NCI-H1436 (cell line): ENCODE measurements around the gene CNTN5.

Experiments
- DNase-seq: peaks from one replicate; lab custom pipeline; 2025; lab: John Stamatoyannopoulos, UW

The CNTN5 gene

DNA sequence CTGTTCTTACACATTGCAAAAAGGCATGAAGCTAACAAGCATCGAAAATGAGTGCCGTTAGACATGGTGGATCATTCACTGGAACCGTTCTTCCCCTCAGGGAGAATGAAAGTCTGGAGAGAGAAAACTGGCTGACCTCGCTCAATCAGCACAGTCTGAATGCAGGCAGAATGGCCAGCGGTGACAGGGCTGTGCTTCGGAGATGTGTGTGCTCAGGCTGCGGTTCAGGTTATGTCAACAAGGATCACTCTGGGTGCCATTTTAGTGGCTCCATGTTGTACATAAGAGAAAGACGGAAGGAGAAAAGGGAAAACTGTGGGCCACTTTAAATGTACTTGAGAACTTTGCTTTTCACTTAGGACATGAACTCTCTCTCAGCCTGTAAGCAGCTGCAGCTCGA is 916.6 kb downstream of the CNTN5 start:
- no peak for DNase-seq

DNA sequence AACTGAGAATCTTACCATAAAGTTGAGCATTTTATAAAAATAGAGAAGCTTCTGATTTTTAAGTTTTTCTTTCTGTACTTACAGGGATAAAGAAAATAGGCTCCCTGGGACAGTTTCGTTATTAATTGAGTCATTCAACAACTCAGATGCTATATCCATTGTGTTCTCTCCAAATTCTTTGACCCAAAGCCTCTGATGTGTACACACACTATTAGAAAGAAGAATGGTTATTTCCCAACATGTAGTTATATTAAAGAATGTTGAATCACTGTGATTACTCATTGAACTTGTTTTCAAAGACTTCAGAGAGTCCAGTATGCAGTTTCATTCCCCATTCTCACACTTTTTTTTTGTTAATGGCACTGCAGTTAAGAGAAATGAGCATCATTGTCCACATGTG is 932.1 kb downstream of the CNTN5 start:
- no peak for DNase-seq

DNA sequence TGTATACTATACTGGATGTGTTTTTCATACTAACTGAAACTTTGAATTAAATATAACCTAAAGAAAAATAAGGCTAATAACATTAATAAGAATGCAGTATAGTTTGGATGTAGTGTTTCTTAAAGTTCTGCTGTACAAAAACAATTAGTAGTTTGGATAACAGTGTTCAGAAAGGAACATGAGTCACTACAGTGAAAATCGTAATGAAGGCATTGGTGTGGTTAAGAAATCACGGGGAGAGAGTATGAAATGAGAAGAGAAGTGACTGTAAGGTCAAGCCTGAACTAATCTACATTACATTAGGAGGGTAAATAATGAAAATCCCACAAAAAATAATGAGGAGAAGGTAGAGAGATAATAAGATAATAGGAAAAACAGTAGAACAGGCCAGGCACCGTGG is 939.8 kb downstream of the CNTN5 start:
- no peak for DNase-seq

DNA sequence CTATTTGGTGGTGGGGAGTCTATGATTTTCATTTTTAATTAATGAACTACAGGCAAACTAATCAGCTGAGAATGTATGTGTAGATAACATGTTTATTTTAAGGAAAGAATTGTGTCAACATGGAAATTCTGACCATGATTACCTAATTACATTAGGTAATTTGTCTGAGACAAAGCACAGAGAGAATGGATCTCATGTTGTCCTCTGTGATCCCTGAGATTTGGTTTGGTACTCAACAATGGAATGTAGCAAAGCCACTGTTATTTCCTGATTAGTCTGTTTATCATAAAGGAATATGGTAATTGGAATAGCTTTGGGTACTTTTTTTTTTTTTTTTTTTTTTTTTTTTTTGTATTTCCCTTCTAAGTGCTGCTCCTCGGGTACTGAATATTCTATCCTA is 947.6 kb downstream of the CNTN5 start:
- DNase-seq = no peak

DNA sequence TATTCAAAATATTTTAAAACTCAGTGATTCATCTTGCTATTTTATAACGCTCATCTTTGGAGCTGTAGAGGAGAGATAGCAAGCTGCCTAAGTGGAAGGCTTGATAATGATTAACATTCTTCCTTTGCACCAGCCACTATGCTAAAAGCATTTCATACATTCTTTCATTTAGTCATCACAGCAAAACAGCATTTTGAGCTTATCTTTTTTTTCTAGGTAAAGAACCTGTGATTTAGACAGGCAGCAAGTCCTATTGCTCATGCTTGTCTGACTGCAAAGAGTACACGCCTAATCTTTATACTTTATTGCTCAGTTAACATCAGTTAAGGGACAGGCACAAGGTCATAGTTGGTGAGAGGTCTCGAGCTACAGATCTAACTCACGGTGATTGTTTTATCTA is 953.2 kb downstream of the CNTN5 start:
- no peak for DNase-seq

DNA sequence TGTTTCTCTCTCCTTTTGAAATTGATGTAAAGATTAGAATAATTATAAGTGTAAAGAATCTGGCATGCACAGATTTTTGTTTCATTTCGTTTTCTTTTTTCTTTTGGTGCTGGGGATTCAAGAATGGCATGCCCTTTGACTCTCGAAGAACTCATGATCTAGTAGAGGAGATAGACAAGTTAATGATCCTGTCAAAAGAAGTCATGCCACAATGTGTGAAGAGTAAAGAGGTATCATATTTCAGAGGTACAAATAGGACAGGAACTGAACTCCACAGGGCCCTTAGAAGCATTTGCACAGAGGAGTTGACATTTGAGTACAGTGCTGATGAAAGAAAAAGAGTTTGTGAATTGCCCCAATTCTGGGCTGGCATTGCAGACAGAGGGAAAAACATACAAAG is 958.3 kb downstream of the CNTN5 start:
- DNase-seq = no peak

DNA sequence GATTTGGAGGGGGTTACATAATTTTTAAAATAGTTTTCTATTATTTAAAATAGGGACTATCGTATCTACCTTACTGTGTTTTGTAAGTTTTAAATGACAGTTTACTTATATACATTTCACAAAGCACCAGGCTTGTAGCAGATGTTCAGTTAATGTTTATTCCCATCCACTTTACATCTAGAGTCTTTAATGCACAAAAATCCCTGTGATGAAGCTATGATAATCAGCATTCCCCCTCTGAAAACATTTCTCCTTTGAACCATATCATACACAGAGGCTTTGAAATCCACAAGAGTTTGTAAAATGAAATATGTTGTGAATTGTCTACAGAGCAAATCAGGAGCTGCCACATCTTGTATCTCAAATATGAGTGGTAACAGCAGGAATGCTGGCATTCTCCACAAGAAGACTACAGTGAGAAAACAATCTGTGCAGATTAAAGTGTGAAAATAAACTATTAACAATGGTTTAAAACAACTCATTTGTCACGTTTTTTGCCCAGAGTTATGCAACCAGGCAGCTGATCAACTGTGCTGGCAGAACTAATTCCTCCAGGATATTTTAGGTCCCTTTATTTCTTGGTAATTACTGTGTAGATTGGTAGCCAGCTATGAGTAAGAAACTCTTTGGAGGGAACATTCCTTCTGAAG is 967.2 kb downstream of the CNTN5 start:
- no peak for DNase-seq

DNA sequence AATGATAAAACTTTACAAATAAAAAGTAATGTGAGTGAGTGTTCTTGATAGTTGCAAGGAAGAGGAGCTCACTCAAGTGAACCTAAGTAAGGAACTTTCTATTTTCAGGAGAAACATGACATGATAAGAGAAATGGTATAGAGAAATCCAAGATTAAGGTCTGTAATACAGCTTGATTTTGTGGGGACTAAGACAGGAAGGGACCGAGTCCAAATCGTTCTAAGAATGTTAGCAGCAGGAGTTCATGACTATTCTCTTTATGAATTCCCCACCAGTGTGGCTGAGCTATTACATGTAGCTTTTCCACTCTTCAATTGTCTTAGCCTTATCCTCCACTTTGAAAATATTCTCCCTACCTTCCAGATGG is 967.7 kb downstream of the CNTN5 start:
- no peak for DNase-seq

DNA sequence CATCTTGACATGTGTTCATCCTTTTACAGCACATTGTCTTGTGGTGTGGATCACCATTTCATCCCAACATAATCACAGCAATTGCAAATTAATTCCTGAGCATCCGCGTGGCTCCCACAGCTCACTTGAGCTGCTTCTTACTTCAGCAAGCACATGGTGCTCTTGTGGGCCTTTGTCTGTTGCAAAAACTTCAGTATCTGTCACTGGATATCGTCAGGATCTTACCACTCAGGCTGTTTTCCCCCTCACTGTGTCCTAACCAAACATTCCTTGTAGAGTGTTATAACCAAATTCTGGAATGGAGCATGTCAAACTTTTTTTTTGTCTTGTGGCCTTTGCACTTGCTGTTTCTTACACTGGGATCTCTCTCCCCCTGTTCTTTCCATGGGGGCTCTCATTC is 983.2 kb downstream of the CNTN5 start:
- DNase-seq = no peak

DNA sequence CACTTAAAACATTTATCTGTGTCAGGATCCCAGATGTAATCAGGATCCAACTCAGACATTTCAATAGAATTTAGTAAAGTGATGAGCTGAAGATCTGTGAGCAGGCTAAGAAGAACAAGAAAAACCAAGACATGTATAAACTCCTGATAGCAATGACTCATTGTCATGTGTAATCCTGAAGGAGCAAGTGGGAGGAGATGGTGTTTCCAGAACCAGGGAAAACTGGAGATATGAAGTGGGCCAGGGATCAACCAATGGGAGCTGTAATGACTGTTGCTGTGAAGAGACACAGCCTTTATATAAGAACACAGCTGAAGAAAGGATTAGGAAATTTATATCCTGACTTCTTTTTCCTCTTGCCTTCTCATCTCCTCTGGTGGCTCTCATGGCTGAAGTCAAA is 983.8 kb downstream of the CNTN5 start:
- DNase-seq = no peak

DNA sequence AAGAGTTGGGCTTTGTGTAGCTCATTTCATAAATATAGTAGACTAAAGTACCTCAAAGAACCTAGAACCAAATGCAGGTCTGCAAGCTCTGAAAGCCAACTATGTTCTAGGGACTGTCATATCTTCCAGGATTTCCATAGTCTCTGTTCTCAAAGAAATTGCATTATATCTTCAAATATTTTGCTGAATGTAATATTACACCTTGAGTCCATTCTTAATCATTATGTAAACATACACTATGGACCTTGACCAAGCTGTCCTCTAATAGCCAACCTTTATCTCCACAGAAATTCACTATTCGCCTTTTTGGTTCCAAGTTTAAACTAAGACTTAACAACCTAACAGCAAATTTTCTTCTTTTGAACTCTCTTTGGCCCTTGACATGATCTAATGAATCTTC is 987.7 kb downstream of the CNTN5 start:
- no peak for DNase-seq

DNA sequence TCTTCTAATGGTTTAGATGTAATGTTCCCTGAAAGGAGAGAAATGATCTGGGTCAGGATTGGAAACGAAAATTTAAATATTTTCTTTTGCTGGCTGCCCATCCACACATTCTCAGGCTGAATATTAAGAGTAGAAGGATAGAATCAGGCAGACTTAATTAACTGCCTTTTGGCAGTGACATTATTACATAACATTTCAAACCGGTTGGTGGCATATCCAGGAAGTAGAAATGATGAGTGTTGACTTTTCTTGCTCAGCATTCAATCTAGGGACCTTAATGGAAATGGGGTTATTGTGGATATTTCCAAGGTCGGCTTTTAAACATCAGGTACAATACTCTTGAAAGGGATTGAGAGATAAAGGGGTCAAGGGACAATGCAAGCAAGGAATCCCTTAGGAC is 989.0 kb downstream of the CNTN5 start:
- no peak for DNase-seq

DNA sequence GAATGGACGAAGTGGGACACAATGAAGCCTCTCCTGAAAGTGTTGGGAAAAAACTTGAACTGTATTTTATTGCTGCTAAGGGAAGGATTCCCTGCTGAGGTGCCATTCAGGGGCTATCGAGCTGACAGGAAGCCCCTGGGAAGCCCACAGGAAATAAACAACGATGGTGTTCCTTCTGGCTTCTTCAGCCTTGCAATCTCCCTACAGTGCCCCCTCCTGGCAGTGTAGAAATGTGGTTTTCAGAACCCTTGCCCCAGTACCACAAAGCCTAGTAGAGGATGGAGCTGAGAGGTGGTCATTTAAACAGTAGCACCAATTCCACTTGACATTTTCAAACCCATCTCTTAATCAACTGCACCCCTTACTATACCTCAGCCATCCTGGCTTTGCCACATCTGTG is 989.6 kb downstream of the CNTN5 start:
- no peak for DNase-seq

DNA sequence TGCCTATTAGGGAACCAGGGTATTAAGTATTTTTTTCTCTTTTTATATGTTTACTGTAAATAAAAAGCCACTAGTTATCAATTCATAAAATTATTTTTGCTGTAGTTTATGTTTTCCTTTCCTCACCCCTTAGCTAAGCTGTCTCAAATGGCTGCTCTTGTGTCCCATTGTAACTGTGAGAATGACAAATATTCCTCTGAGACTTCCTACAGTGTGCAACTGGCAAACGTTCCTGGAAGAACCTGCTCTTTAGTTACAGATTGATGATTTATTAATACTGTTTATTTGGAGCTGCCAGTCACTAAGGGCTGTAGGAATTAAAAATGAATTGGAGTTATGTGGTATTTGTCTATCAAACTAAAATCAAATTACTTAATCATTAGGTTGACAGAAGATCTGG is 990.9 kb downstream of the CNTN5 start:
- no peak for DNase-seq

DNA sequence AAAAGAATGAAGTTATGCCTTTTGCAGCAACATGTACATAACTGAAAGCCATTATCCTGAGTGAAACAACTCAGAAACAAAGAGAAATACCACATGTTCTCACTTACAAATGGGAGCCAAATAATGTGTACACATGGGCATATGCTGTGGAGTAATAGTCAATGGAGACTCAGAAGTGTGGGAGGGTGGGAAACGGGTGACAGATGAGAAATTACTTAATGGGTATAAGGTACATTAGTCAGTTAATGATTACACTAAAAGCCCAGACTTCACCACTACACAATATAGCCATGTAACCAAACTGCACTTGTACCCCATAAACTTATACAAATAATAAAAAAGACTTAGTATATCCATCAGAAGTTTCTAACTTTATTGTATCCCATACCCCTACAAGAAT is 992.3 kb downstream of the CNTN5 start:
- DNase-seq = no peak

DNA sequence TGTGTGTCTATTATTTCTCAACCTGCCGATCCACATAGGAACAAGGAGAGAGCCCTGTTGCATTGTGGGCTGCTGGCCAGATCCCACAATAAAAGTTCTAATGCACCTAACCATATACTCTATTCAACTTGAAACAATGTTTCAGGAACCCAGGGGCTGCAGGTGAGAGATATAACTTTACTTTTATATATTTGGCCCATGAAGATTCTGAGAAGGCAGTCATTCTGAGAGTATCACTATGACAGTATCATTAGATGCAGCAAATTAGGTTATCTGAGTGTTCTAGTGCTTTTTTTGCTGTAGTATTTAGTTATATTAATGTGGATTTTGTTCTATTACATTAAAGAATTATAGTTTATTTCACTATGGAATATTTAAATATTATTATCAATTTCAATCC is 1011.2 kb downstream of the CNTN5 start:
- DNase-seq = no peak

DNA sequence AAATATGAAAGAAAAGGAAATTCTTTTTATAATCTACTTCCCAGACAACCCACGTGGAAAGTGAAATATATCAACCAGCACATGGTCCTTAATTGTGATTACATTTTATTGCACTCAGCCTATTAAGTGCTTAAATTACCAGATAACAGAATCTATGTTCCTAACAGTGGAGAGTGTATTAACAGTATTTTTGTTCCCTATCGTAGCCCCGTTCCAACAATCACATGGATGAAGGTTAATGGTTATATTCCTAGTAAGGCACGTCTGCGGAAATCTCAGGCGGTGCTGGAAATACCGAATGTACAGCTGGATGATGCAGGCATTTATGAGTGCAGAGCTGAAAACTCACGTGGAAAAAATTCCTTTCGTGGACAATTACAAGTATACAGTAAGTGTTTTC is 1040.3 kb downstream of the CNTN5 start:
- no peak for DNase-seq

DNA sequence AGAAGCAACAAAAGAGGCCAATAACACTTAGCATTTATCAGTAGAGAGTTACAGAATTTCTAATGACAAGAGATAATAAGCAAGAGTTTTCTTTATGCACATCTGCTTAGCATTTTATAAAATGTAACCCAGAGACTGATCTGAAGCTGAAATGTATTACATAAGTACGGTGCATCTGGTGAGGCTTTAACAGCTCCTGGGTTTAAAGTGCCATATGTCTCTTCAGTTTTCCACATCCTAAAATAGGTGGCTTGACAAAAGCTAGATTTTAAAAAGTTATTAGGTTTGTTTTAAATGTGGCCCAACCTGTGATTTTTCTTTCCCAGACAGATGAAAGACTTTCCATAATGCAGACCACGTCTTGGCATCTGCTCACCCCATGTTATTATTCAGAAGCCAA is 1045.7 kb downstream of the CNTN5 start:
- DNase-seq = no peak

DNA sequence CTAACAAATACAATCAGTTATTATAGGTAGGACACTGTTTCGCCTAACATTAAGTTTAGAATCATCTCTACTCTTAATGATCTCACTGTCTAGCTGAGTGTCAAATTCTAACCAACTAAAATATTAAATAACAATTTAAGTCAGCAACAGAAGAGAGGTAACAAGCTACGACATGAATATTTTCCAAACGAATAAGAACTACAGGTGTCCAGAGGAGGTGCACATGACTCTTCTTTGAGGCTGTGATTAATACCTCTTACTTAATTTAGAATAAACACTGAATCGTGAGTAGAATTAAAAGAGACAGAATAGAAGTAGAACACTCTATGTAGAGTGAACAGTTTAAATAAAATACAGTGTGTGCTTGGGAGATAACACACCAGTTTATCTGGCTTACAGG is 1047.4 kb downstream of the CNTN5 start:
- DNase-seq = no peak

DNA sequence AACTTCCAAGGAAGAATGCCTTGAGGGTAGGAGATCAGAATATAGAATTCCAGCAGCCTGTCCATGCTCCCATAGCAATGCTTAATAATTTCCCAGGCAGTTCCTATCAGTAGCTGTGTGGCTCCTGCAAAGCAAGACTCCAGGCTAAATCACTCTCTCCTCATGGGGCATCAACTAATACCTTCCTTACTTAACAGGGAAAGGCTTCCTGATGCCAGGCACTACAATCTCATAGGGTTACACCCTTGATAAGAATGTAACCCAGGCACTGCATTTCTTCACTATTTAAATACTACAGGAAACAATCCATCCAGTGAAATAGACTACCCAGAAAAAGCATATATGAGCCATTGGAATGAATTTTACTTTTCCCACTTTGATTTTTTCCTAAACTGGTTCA is 1051.4 kb downstream of the CNTN5 start:
- no peak for DNase-seq

DNA sequence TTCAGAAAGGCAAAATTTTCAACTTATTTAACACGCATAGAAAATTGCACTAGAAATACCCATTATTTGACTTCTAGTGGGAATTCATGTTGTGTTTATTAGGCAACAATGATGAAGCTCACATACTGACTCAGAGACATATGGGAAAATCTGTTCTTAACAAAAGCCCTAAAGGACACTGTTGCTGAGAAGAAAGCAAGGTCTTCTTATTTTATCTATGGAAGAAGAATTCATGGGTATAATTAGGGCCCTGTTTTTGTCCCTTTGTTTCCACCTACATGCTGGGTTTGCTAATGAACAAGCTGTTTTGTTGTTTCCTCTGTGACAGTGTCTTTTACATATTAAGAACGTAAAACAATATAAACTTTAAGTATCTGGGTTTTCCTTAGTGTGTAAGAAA is 1059.6 kb downstream of the CNTN5 start:
- DNase-seq = no peak

DNA sequence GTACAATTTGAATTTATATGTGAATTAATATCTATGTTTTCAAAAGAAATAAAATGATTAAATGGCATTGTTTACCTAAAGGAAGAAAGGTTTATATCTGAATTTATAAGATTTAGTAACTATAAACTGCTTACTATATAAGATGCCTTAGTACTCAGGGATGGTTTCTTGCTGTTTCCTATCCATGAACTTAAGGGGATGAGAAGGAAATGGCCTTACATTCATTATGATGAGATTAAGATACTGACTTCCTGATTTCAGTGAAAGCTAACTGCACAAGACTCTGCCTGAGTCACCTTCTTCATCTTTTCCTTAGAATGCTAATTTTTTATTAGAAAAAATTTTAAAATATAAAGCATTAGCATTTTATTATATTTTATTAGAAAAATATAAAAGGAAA is 1060.1 kb downstream of the CNTN5 start:
- no peak for DNase-seq

DNA sequence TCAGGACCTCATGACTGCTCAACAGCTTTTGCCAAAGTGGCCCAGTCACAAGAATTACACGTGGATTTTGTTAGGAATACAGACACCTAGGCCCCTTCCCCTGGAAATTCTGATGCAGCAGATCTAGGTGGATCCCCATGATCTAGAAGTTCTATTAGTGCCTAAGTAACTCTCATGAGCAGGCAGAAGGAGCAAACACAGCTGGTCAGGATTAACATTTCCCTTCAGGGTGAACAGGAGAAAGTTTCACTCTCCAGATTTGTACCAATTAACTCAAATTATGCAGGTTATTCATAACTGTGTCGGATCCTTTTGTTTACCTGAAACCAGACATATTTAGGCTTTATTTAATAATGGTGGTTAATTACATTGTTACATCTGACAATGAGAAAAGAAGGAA is 1072.9 kb downstream of the CNTN5 start:
- DNase-seq = no peak

DNA sequence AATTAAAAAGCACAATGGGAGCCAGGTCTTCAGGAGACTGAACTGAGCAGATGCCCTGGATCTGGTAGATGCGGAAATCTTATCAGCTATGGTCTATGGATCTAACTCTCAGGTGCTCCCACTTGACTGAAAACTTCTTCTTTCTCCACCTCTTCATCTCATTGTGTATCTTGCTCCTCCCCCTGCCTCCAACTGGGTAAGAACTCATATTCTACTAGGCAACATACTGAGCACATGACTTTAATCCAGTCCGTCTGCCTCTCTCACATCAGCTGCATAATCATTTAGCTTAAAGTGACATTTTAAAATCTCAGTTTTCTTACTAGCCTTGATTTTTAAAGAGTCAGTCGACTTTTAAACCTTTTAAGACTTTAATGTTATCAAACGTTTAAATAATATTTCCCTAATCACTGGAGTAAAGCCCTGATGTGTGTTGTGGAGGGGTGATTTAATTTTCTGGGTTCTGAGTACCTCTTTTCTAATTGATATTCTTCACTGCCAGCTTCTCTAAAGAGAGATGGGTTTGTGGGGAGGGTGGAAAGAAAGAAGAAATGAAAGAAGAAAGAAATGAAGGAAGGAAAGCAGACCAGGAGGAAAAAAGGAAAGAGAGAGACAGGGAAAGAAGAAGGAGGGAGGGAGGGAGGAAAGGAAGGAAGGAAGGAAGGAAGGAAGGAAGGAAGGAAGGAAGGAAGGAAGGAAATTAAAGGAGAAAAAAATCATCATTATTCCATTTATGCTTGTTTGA is 1073.5 kb downstream of the CNTN5 start:
- no peak for DNase-seq
